ENCODE results near the gene CCL20.

- no peak for TF ChIP-seq CTCF (IDR thresholded peaks at IDR 0.05)
- no peak for TF ChIP-seq POLR2A (IDR thresholded peaks at IDR 0.05)
- no peak for TF ChIP-seq EP300 (IDR thresholded peaks at IDR 0.05)
- no peak for TF ChIP-seq POLR2AphosphoS5 (IDR thresholded peaks at IDR 0.05)
Observed at GRCh38 chr2:227821043-227821942, 7.7 kb downstream of the CCL20 start.
